ENCODE measurements around the gene BTK. TPM values are rescaled to one million over a fixed set of nuclear protein-coding genes. Genes with fewer than 3 reads are reported as not detected.
A peak's percentile ranks its signal among the peaks of the same experiment; 100 is the strongest.

BTK gene
- total and polyA plus RNA-seq, 2 experiments from 2014 or later = not detected

- Histone ChIP-seq H3K4me1 (ENCODE audit: insufficient read depth) (peaks cover 3% of the 10 kb centered on the region; the same call in 1 of the 2 replicates), H3F3A (ENCODE audit: insufficient read depth) (no peaks in the 10 kb centered on the region), H3K27me3 (replicated peaks; ENCODE audit: insufficient read depth) (no peaks in the 10 kb centered on the region), H3K9ac (no peak overlapping the region), H3K27ac (no peak overlapping the region), H2AFZ (peak overlapping the region; percentile 91; the same call in 1 of the 2 replicates), H3K79me2 (ENCODE audit: insufficient read depth) (0 out of 2 replicates have a peak, but pooled peaks cover 4% of the 10 kb centered on the region), H4K20me1 (ENCODE audit: insufficient read depth) (no peaks in the 10 kb centered on the region), H3K9me2 (ENCODE audit: insufficient read depth) (no peaks in the 10 kb centered on the region), H3K4me2 (ENCODE audit: unreplicated experiment) (peak overlapping the region; percentile 80), H3K4me3 (no peak overlapping the region; the same call in 1 of the 2 replicates), H3K9me3 (ENCODE audit: low read depth) (no peaks in the 10 kb centered on the region), H3K36me3 (ENCODE audit: low read depth) (no peaks in the 10 kb centered on the region)
- TF ChIP-seq EZH2 (IDR thresholded peaks at IDR 0.05; ENCODE audit: insufficient read depth, poor library complexity, severe bottlenecking) (no peak), EZH2phosphoT487 (IDR thresholded peaks at IDR 0.05; ENCODE audit: insufficient read depth, low read depth) (no peak)
- WGBS, 2 experiments (ENCODE audit: low coverage in 1 of 2, low lambda C conversion rate in 2 of 2, missing lambda C conversion rate in 2 of 2) = 100% methylated on average over 2 of the region's 2 CpGs
- in situ Hi-C loops (cut with MboI) = loop anchor here (25.0 kb wide), 1 partner anchor 218 kb away; no protein-coding TSS in a partner anchor
- DNase-seq = no peak
Measured at GRCh38 chrX:101419489-101419888, 33.5 kb upstream of the BTK start.

GRCh38 chrX:101417981-101418841 lies 32.2 kb upstream of the BTK start:
- Histone ChIP-seq H3K9me3 (ENCODE audit: low read depth) (no peaks in the 10 kb centered on the region), H3K36me3 (ENCODE audit: low read depth) (no peaks in the 10 kb centered on the region), H3K4me2 (ENCODE audit: unreplicated experiment) (peak overlapping the region; percentile 80), H3K4me3 (peak overlapping the region; percentile 79), H3F3A (ENCODE audit: insufficient read depth) (0 out of 2 replicates have a peak, but pooled peaks cover 4% of the 10 kb centered on the region), H3K9ac (peak overlapping the region; percentile 95), H3K27me3 (replicated peaks; ENCODE audit: insufficient read depth) (no peaks in the 10 kb centered on the region), H3K9me2 (ENCODE audit: insufficient read depth) (no peaks in the 10 kb centered on the region), H3K79me2 (ENCODE audit: insufficient read depth) (peaks cover 15% of the 10 kb centered on the region), H3K4me1 (ENCODE audit: insufficient read depth) (peaks cover 7% of the 10 kb centered on the region; the same call in 1 of the 2 replicates), H3K27ac (peak overlapping the region; percentile 62), H2AFZ (peak overlapping the region; percentile 91), H4K20me1 (ENCODE audit: insufficient read depth) (no peaks in the 10 kb centered on the region)
- DNase-seq = peak; percentile 50
- whole genome bisulfite sequencing, 2 experiments (ENCODE audit: low coverage in 1 of 2, low lambda C conversion rate in 2 of 2, missing lambda C conversion rate in 2 of 2) = 2 to 3% methylated on average over 11 to 48 of the region's 56 CpGs
- in situ Hi-C loops (cut with MboI) = loop anchor here (25.0 kb wide), 1 partner anchor 219 kb away; no protein-coding TSS in a partner anchor
- no peak for TF ChIP-seq EZH2 (IDR thresholded peaks at IDR 0.05; ENCODE audit: insufficient read depth, poor library complexity, severe bottlenecking)
- TF ChIP-seq EZH2phosphoT487 (IDR thresholded peaks at IDR 0.05; ENCODE audit: insufficient read depth, low read depth) = no peak

GRCh38 chrX:101417190-101417589 lies 31.2 kb upstream of the BTK start:
- TF ChIP-seq EZH2phosphoT487 (IDR thresholded peaks at IDR 0.05; ENCODE audit: insufficient read depth, low read depth) = no peak
- TF ChIP-seq EZH2 (IDR thresholded peaks at IDR 0.05; ENCODE audit: insufficient read depth, poor library complexity, severe bottlenecking) = no peak
- Histone ChIP-seq H3K9ac (no peak overlapping the region), H3K4me3 (no peak overlapping the region), H3K9me3 (ENCODE audit: low read depth) (no peaks in the 10 kb centered on the region), H3F3A (ENCODE audit: insufficient read depth) (0 out of 2 replicates have a peak, but pooled peaks cover 4% of the 10 kb centered on the region), H3K4me1 (ENCODE audit: insufficient read depth) (peaks cover 7% of the 10 kb centered on the region; the same call in 1 of the 2 replicates), H2AFZ (peak overlapping the region; percentile 91), H3K4me2 (ENCODE audit: unreplicated experiment) (peak overlapping the region; percentile 80), H4K20me1 (ENCODE audit: insufficient read depth) (no peaks in the 10 kb centered on the region), H3K27me3 (replicated peaks; ENCODE audit: insufficient read depth) (no peaks in the 10 kb centered on the region), H3K9me2 (ENCODE audit: insufficient read depth) (no peaks in the 10 kb centered on the region), H3K36me3 (ENCODE audit: low read depth) (no peaks in the 10 kb centered on the region), H3K27ac (no peak overlapping the region), H3K79me2 (ENCODE audit: insufficient read depth) (peaks cover 26% of the 10 kb centered on the region)
- 67 to 71% methylated on average over 4 of the region's 4 CpGs for WGBS, 2 experiments (ENCODE audit: low coverage in 1 of 2, low lambda C conversion rate in 2 of 2, missing lambda C conversion rate in 2 of 2)
- in situ Hi-C loops (cut with MboI) = loop anchor here (25.0 kb wide), 1 partner anchor 220 kb away; no protein-coding TSS in a partner anchor
- no peak for DNase-seq

- Histone ChIP-seq H3K36me3 (ENCODE audit: low read depth) (no peaks in the 10 kb centered on the region), H3K4me2 (ENCODE audit: unreplicated experiment) (no peak overlapping the region), H3K9me2 (ENCODE audit: insufficient read depth) (no peaks in the 10 kb centered on the region), H2AFZ (no peak overlapping the region), H3F3A (ENCODE audit: insufficient read depth) (0 out of 2 replicates have a peak, but pooled peaks cover 4% of the 10 kb centered on the region), H3K27me3 (replicated peaks; ENCODE audit: insufficient read depth) (no peaks in the 10 kb centered on the region), H3K4me1 (ENCODE audit: insufficient read depth) (peaks cover 7% of the 10 kb centered on the region; the same call in 1 of the 2 replicates), H3K79me2 (ENCODE audit: insufficient read depth) (peaks cover 31% of the 10 kb centered on the region), H3K4me3 (no peak overlapping the region), H3K9ac (no peak overlapping the region), H3K27ac (no peak overlapping the region), H3K9me3 (ENCODE audit: low read depth) (no peaks in the 10 kb centered on the region), H4K20me1 (ENCODE audit: insufficient read depth) (no peaks in the 10 kb centered on the region)
- 94 to 100% methylated on average over 7 of the region's 7 CpGs for WGBS, 2 experiments (ENCODE audit: low coverage in 1 of 2, low lambda C conversion rate in 2 of 2, missing lambda C conversion rate in 2 of 2)
- TF ChIP-seq EZH2phosphoT487 (IDR thresholded peaks at IDR 0.05; ENCODE audit: insufficient read depth, low read depth) (no peak), EZH2 (IDR thresholded peaks at IDR 0.05; ENCODE audit: insufficient read depth, poor library complexity, severe bottlenecking) (no peak)
- in situ Hi-C loops (cut with MboI) = loop anchor here (25.0 kb wide), 1 partner anchor 221 kb away; no protein-coding TSS in a partner anchor
- DNase-seq = no peak
Measured at GRCh38 chrX:101416691-101417090, 30.7 kb upstream of the BTK start.
